Skin epidermis (tissue), 12 donors: ENCODE data around the gene PHIP.
"Not testable (repeated sequence)": the region's sequence is repeated elsewhere in the genome, so short reads cannot be mapped to it uniquely, and the experiment has no call there.

ENCODE experiments used
- H3K27ac ChIP-seq, 21 experiments: fragments of 200-600 bp; sonication (generic) in 11 of 21; one replicate each; pipeline ENCODE4 v1.5.0; 2020; ENCODE audit warnings: mild to moderate bottlenecking in 3 of 21, inconsistent platforms in 2 of 21, moderate library complexity in 2 of 21
- H3K4me3 ChIP-seq, 7 experiments: fragments of 200-600 bp; sonication (generic) in 2 of 7; one replicate each; pipeline ENCODE4 v1.5.0; 2020; ENCODE audit warnings: inconsistent platforms in 2 of 7, mild to moderate bottlenecking in 2 of 7, moderate library complexity in 1 of 7

Gene PHIP

DNA sequence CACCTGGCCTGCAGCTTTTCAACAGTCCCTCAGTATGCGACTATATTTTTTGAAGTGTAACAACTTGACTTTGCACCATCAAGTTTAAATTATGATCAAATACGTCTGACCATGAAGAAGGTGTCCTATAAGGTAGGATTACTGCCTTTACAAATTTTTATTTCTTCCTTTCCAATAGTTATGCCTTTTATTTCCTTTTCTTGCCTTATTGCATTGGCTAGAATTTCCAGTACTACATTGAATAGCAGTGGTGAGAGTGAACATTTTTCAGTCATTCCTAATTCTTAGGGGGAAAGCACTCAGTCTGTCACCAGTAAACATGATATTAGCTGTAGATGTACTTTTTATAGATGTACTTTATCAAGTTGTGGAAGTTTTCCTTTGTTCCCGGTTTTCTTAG, 129.3 kb downstream of the PHIP start:
- Histone ChIP-seq H3K27ac (no peak overlapping the region), H3K4me3 (no peak overlapping the region)

DNA sequence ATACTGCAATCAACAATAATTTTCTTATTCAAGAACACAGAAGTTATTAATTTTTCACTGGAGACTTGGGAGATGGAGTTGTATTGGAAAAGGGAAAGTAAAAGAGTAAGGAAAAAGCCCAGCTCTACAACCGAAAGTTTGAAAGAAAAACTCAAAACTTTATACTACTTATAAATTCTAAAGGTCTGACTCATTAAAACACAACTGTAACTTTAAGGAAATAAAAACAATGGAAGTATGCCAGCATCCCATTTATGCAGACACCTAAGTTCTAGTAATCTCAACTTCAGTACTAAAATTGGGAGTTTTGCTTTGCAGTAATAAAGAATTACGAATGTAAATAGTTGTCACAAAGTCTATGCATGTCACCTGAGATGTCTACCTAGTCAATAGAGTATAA, 130.1 kb downstream of the PHIP start:
- no peak overlapping the region for H3K4me3 ChIP-seq
- no peak overlapping the region for H3K27ac ChIP-seq

DNA sequence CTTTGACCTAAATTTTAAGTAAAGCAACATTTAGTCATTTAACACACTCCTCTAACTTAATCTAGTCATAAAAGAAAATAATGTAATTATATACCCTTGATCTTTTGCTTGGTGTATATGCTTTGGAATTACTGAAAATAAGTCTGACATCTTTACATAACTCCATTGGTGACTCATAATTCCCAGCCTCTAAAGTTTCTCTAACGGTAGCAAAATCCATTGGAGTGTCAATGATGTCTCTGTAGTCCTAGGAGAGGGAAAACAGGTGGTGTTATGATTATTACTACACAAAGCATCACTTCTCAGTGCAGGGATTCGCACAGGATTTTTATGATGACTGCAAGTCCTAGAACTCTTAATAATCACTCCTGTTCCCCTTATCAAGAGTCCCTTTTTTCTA, 130.5 kb downstream of the PHIP start:
- H3K27ac ChIP-seq, result no peak overlapping the region

DNA sequence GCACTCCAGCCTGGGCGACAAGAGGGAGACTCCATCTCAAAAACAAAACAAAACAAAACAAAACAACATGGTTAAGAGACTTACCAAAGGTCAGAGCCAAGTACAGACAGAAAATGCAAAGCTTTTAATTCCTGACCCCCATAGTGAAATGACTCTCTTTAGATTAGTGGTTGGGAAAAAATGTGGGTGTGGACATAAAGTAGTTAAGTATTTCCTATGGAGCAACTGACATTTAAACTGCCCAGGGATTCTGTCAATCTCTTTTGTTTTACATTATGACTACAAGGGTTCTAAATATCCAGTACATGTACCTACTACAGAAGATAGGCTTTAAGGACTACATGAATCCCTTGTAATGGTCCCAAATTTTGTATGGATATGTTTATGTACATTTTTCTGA, 135.6 kb downstream of the PHIP start:
- no peak overlapping the region for H3K27ac ChIP-seq
- no peak overlapping the region for H3K4me3 ChIP-seq

More for the DNA sequence above, 130.5 kb downstream of the PHIP start:
- no peak overlapping the region for H3K4me3 ChIP-seq

GRCh38 chr6:78936515-78936914, 141.5 kb downstream of the PHIP start:
- H3K4me3 ChIP-seq, result no peak overlapping the region
- no peak overlapping the region for H3K27ac ChIP-seq

DNA sequence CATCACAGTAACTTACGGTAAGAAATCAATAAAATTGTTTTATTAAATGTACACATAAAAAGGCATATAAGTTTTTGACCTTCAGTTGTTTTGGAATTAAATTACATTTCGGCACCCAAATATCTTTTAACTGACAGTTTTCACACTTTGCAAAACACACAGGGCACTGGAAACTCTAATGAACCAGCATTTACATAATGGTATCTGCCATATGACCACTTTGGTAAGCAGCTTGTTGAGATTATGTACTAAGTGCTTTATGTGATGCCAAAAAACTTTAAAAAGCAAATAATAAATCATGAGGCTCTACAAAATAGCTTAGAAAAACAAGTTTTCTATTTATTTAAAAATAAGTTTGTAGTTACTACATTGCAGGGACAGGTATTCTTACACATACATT, 142.5 kb downstream of the PHIP start:
- Histone ChIP-seq H3K27ac (no peak overlapping the region), H3K4me3 (no peak overlapping the region)

DNA sequence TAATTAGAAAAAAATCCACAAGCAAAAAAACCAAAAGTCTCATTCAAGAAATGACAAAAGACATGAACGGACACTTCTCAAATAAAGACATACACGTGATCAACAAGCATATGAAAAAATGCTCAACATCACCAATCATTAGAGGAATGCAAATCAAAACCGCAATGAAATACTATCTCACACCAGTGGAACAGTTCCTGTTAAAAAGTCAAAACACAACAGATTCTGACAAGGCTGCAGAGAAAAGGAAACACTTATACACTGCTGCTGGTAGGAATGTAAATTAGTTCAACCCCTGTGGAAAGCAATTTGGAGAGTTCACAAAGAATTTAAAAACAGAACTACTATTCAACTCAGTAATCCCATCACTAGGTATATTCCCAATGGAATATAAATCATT, 152.7 kb downstream of the PHIP start:
- Histone ChIP-seq H3K27ac (no peak overlapping the region), H3K4me3 (no peak overlapping the region)

- not testable (repeated sequence) for H3K27ac ChIP-seq, H3K4me3 ChIP-seq
Observed at GRCh38 chr6:78921168-78921567, 156.9 kb downstream of the PHIP start.

GRCh38 chr6:78917788-78918187, 160.3 kb downstream of the PHIP start:
- Histone ChIP-seq H3K4me3 (no peak overlapping the region), H3K27ac (no peak overlapping the region)

GRCh38 chr6:78916411-78916810, 161.6 kb downstream of the PHIP start:
- Histone ChIP-seq H3K27ac (no peak overlapping the region), H3K4me3 (no peak overlapping the region)

GRCh38 chr6:78911218-78911940, 166.7 kb downstream of the PHIP start:
- H3K27ac ChIP-seq, result peak overlapping the region in 5 of 21 experiments; percentile 8 to 74 (median 63)
- H3K4me3 ChIP-seq, result peak overlapping the region; percentile 32 to 55 (median 47)

GRCh38 chr6:78910591-78911171, 167.4 kb downstream of the PHIP start:
- peak overlapping the region in 12 of 21 experiments; percentile 2 to 74 (median 28) for H3K27ac ChIP-seq
- peak overlapping the region; percentile 32 to 55 (median 47) for H3K4me3 ChIP-seq

DNA sequence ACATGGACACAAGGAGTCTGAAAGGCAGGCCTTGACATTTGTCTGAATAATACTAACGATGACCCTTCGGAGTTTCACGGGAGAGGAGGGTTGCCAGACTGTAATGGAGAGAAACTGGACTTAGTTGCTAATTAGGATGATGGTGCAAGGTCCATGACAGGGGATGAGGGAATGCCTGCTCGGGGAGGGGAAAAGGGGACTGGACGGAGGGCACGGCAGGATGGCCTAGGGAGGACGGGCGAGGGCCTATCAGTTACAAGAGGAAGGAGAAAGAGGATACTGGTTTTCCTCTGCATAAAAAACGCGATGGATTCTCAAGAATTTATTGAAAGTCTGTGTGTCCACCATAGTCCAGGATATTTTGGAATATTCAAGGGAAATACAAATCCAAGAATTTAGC, 168.0 kb downstream of the PHIP start:
- Histone ChIP-seq H3K4me3 (peak overlapping the region in 3 of 7 experiments; percentile 32 to 55 (median 47)), H3K27ac (peak overlapping the region in 7 of 21 experiments; percentile 2 to 74 (median 19))

- Histone ChIP-seq H3K4me3 (no peak overlapping the region), H3K27ac (peak overlapping the region in 8 of 21 experiments; percentile 10 to 74 (median 60))
Observed at GRCh38 chr6:78909391-78909790, 168.7 kb downstream of the PHIP start.

DNA sequence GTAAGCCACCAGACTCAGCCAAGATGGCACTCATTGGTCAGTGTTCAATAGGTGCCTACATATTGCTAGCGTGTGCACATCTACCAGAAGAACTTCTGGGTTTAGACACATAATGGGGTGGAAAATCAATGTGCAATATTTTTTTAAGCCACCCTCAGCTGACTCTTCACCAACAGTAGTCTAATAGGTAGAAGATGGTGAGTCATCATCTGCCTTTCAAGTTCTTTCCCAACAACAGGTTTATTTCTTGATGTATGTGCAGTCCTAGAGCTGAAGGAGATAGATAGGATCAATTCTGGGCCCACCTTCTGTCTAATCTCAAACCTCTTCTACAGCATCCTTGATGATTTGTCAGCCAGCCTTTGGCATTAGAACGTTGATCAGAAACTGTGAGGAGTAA, 169.4 kb downstream of the PHIP start:
- Histone ChIP-seq H3K4me3 (no peak overlapping the region), H3K27ac (peak overlapping the region in 9 of 21 experiments; percentile 10 to 74 (median 56))

DNA sequence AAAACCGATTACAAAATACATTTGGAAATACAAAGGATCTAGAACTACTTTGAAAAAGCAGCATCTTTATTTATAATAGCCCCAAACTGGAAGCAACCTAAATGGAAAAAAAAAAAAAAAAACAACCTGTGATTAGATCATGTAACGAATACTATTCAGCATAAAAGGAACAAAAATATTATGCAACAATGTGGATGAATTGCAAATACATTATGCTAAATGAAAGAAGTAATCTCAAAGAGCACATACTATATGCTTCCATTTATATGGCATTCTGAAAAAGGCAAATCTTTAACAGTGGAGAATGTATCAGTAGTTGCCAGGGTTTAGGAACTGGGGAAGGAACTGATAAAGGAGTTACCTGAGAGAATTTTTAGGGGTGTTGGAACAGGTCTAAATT, 181.8 kb downstream of the PHIP start:
- Histone ChIP-seq H3K4me3 (no peak overlapping the region), H3K27ac (no peak overlapping the region)

DNA sequence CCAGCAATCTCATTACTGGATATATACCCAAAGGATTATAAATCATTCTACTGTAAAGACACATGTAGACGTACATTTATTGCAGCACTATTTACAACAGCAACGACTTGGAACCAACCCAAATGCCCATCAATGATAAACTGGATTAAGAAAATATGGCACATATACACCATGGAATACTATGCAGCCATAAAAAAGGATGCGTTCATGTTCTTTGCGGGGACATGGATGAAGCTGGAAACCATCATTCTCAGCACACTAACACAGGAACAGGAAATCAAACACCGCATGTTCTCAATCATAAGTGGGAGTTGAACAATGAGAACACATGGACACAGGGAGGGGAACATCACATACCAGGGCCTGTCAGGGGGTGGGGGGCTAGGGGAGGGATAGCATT, 188.2 kb downstream of the PHIP start:
- H3K4me3 ChIP-seq, H3K27ac ChIP-seq: not testable (repeated sequence)
